G401 (cell line): ENCODE data around the gene CLASRP. TPM values are rescaled to one million over a fixed set of nuclear protein-coding genes. Genes with fewer than 3 reads are reported as not detected.
A peak's percentile ranks its signal among the peaks of the same experiment; 100 is the strongest.
"Not testable (repeated sequence)": the region's sequence is repeated elsewhere in the genome, so short reads cannot be mapped to it uniquely, and the experiment has no call there.

ENCODE experiments used
- DNase-seq: peaks from one replicate; pipeline ENCODE4 v3.0.0-alpha.2; 2015; ENCODE audit warnings: low spot score
- in situ Hi-C: cut with HindIII; loops from 2 replicates; pipeline ENCODE4 v1.10.0; 2016; ENCODE audit warnings: low sequenced_read_pairs, mixed read lengths
- total RNA-seq: library from RNA; depleted of rRNA; stranded (reverse); fragments of >200 nt; shearing (Covaris generic); gene quantifications from 2 replicates; pipeline ENCODE4 v1.2.3, GENCODE V29; 2014

CLASRP gene
- total RNA-seq, 1 experiment from 2014 or later: 23.8 TPM

DNA sequence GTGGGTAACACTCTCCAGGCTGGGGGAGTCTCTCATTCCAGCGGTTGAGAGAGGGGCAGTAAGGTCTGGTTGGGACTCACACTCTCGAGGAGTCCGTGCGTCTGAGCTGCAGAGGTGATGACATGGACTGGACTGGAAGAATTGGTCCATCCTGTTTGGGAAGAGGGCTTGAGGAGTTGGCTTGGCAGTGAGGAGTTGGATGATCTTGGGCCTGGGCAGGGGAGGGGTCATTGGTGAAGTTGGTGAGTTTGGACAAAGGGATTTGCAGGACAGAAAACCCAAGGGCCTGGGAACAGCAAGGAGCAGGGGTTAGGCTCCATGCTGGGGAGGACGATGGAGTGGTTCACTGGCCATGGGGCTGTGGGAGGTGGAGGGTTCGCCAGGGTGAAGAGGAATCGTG is 57.9 kb downstream of the CLASRP start:
- in situ Hi-C loops: no loop called here
- no peak for DNase-seq

- DNase-seq: no peak
- in situ Hi-C loops: no loop called here
These were observed 58.6 kb downstream of the CLASRP start for GRCh38 chr19:45097450-45097775.

DNA sequence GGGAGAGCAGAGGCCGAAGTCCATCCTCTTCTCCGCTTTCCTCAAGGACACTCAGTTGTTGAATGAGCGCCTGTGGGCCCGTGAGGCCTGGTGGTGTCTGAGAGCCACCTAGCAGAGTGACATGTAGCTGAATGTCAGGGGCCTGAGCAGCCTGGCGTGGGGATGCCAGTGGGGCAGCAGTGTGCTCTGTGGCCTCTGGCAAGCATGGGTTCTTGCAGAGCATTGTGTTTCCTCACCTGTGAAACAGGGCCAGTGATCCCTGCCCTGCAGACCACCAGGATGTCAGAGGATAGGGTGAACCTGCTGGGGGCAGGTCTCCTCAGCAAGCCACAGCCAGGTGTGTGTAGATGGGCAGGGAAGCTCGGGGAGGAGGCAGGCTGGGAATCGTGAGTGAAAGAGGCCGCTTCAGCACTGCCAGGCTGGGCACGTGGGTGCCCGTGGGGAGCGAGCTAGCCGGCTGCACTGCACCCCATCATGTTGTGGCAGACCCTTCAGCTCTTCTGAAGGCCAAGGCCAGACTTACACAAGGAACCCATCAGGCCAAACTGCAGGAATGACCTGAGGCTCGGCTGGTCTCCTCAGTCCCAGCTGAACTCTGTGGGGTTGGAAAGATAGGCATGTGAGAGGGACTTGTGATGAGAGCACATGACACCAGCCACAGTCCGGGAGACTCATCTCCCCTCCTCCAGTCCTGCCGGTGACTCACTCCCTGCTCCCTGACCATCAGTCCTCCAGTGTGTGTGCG is 59.1 kb downstream of the CLASRP start:
- in situ Hi-C loops: no loop called here
- DNase-seq: no peak

DNA sequence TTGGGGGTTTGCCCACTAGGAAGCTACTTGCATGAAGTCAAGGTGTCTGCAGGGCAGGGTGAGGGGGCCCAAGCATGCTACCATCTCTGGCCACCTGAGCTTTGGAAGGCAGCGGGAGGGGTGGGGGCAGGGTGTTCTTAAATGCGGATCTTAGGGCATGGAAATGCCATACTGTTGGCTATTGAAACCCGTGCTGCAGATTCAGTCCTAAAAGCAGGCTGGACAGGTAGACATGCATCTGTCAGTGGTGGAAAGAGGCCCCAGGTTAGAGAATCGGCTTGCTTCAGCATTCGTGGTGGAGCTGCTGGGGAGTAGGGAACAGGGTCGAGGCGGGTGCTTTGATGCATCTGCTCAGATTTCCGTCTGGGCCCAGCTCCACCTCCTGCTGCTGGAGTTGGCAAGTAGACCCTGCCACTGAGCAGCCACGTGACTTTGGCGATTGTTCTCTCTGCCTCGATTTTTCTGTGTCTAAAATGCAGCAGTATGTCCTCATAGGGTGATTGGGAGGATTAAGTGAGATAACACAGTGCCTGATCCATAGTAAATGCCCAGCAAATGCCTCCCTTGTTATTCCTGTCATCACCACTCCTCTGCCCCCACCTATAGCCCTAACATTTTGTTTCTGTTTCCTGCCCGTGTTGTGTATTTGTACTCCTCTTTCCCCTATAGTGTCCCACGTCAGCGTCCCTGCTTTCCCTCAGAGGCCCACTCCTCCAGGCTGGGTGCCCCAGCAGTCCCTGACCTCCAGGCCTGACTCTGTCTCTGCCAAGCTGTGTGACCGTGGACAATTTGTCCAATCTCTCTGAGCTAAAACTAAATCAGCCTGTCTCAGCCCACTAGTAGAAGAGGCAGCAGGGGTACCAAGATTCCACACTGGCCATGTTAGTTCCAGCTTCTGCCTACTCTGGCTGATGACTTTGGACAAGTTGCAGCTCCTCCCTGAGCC is 59.9 kb downstream of the CLASRP start:
- in situ Hi-C loops: no loop called here
- peak; percentile 87 for DNase-seq

DNA sequence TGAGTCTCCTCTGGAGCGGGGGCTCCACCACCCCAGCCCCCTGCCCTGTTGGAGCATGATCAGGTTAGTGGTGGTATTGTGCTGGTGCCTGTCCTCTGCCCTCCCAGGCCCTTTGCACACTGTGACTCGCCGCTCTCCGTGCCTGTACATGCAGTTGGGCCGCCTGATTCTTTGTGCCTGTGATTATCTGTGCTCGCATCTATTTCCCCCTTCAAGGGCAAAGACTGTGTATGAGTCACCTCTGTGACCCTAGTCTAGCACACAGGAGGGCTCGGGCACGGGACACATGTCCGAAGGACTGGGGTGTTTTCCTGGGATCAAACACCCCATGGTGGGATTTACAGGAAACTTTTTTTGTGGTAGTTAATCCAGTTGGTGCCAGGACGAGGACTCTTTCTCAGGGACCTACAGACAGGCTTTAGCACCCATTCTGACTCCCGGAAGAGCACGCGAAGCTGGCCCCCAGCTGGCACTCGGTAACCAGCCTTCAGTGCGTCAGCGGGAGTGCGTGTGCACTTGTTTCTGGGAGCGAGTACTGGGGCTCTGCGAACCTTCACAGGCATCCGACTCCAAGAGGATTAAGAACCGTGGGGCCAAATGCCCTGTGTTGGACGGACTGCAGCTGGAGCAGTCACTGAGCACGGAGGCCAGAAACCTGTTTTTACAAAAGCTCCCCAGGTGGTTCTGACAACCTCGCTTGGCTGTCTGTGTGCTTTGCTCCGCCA is 60.8 kb downstream of the CLASRP start:
- peak; percentile 82 for DNase-seq
- in situ Hi-C loops: no loop called here

- no peak for DNase-seq
- in situ Hi-C loops: no loop called here
These were observed 61.4 kb downstream of the CLASRP start for GRCh38 chr19:45100201-45100600.

DNA sequence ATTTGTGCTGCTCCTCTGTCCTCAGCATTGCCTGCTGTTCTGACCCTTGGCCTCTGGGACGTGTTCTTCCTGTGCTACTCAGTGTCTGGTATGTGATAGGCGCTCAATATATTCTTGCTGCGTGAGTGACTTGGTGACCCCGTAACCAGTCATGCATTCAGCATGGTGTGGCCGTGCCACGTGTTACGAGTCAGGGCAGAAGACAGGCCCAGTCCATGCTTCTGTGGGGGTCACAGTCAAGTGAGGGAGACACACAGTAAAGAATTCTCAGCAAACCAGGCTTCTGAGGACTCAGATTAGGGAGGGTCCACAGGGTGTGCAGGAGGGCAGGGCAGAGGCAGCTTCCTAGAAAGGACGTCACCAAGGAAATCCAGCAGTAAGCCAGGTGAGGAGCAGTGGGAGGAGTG is 62.0 kb downstream of the CLASRP start:
- in situ Hi-C loops: no loop called here
- no peak for DNase-seq

DNA sequence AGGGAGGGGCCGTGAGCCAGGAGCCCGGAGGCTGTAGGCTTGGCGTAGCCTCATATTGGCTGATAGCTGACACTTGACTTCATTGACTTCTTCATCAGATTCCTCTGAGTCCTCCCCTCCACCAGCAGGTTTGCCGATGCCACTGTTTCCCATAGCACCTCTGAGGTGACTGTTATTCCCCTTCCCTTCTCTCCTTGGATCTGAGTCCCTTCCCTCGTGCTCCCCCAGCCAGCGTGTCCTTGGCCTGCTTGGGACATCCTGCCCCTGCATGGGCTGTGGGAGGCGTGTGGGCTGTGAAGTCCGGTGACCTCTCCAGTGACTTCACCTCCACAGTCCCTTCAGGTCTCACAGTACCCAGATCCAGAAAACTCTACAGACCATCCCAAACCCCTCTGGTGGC is 63.0 kb downstream of the CLASRP start:
- in situ Hi-C loops: no loop called here
- no peak for DNase-seq

DNA sequence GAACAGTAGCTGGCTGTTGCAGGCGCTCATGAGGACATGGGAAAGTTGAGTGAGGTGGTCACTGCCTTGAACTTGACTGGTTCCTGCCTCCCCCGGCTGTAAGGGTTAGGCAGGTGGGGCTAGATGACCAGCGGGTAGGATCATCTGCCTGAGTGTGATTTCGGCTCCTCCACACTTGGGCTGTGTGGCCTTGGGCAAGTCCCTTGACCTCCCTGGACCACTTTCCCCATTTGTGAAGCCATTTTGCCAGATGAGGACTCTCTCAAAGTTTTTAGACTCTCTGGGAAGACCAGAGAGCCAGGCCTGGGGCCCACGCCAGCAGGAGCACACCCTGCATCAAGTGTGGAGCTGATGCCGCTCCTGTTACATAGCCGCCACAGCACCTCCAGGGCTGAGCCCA is 63.6 kb downstream of the CLASRP start:
- DNase-seq: no peak
- in situ Hi-C loops: no loop called here

DNA sequence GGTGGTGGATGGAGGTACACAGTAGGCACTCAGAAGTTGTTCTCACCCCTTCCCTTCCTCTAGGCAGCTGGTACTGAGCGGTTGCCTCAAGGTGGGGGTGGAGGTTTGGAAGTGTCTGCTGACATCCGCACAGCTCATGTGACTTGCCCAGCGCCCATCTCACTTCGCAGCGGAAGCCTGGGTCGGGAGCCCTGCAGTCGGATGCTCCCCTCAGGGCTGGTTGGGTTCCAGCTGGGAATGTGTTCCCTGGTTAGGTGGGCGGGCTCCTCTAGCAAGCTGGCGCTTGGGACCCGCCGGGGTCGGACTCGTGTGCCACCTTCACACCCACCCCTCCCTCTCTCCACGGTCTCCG is 64.3 kb downstream of the CLASRP start:
- in situ Hi-C loops: no loop called here
- peak; percentile 58 for DNase-seq

DNA sequence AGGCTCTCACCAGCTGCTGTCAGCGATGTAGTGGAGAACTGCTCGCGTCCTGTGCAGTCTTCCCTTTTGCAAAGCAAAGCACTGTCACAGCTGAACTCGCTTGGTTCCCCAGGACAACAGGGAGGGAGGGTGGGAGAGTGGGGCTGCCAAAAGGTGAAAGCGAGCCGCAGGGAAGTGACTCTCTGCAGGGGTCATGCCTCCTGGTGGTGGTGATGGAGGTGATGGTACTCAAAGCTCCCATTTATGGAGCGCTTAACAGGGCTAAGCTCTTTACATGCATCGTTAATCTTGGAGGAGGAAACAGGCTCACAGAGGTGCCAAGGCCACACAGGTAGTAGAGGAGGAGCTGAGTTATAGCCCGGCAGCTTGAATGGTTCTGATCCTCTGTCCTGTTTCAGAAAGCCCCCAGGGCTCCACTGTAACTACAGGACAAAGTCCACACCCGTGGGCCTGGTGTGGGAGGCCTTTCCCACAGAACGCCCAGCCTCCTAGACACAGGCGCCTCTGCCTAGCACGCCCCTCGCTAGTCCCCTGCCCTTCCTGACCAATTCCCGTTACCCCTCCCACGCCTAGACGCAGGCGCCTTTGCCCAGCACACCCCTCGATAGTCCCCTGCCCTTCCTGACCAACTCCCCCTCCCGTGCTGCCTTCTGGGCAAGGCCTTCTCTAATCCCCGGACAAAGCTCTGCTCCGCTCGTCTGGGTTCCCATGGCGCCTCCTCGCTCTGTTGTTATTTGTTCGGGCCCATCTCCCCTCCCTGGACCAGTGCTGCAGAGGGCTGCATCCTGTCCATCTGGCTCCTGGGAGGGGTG is 64.9 kb downstream of the CLASRP start:
- in situ Hi-C loops: no loop called here
- DNase-seq: peak; percentile 55

DNA sequence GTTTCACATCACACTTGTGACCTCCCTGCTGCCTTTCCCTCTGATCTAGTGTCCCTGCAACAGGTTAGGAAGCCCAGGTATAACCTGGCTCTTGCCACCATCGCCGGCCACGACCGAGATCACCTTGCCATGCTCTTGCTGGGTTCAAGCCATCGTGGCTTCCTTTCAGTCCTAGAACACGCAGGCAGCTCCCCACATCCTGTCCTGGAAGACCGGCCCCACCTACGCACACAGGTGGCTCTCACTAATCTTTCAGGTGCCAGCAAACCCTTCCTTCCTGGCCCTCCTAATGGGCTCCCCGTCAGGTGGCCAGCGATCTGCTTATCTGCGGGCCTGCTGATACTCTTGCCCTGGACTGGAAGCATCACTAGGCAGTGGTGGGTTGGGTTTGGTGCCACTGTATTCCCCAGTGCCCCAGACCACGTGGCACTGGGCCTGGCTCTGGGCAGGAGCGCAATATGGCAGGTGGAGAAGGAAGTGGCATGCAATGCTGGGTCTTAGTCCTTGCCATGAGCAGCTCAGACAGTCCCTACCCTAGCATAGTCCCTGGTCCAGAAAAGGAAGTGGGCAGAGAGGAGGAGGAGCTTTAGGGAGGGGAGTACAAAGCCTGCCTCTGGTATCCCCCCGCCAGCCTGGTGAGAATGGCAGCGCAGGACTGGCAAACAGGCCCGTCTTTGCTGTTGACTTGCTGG is 66.0 kb downstream of the CLASRP start:
- in situ Hi-C loops: no loop called here
- peak; percentile 57 for DNase-seq

GRCh38 chr19:45106363-45106762 is 67.5 kb downstream of the CLASRP start:
- in situ Hi-C loops, DNase-seq: not testable (repeated sequence)

- in situ Hi-C loops: no loop called here
- DNase-seq: no peak
These were observed 68.8 kb downstream of the CLASRP start for GRCh38 chr19:45107621-45108150.

- in situ Hi-C loops: no loop called here
These were observed 72.0 kb downstream of the CLASRP start for GRCh38 chr19:45110851-45111266.

DNA sequence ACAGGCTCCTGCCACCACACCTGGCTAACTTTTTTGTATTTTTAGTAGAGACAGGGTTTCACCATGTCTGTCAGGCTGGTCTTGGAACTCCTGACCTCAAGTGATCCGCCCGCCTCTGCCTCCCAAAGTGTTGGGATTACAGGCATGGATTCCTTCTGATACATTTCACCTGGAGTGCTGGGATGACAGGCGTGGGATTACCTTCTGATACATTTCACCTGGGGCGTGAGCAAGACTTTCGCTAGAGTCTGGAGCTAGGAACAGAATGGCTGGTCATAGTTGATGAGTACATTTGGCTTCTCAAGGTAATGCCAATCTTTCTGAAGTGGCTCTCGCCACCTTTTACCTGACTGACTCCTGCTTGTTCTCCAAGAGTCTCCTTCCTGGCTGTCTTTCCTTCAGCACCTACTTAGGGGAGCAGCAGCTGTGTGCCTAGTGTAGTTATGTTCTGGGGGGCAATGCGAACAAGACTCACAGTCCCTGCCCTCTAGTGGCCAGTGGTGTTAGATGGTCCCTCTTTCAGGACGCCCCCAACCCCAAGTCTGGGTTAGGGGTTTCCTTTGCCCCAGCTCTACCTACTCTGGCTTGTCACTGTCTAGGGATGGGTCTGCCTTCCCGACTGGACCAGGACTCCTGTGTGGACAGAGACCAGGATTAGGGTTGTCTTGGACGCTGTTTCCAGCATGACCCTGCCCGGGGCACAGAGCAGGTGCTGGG is 73.4 kb downstream of the CLASRP start:
- in situ Hi-C loops: no loop called here
- DNase-seq: no peak

More at GRCh38 chr19:45110851-45111266, 72.0 kb downstream of the CLASRP start:
- DNase-seq: peak; percentile 88

DNA sequence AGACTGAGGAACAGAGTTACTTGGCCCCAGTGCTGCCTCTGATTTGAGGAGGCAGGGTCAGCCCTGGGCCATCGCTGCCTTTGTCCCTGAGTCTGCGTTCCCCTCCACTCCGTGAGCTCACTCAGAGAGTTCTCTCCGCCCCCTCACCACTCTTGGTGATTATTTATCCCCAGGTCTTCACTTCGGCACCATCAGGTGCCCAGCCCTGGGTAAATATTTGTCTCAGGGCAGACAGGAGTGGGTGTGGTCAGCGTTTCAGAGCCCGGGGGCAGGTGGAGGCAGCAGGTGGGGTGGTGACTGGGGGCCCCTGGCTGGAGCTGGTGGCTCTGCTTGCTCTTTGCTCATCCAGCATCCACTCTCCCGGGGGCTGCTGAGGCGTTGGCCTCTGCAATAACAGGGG is 74.8 kb downstream of the CLASRP start:
- in situ Hi-C loops: no loop called here
- DNase-seq: no peak

DNA sequence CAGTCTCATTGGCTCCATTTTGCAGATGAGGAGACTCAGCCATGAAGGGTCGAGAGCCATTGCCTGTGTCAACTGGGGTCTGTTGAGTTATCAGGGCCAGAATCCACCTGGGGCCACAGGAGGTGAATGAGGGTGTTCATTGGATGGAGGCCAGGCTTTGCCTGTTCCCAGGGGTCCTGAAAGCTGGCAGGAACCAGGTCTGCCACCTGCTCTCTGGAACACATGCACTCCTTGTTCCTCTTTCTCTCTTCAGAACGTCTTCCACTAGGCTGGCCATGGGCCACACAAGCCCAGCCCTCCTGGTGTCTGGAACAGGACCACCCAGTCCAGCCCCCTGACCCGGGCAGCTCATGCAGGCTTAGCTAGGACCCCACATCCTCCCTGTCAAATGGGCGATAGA is 75.3 kb downstream of the CLASRP start:
- in situ Hi-C loops: no loop called here
- DNase-seq: no peak
